Measurements from ENCODE around the gene NR3C1. TPM values are rescaled to one million over a fixed set of nuclear protein-coding genes. Genes with fewer than 3 reads are reported as not detected.

NR3C1 gene
- total and polyA plus RNA-seq, 7 experiments from 2014 or later, result 68.0 to 140 (median 100.0) TPM

GRCh38 chr5:143238620-143239019, 164.9 kb downstream of the NR3C1 start:
- Mint-ChIP-seq H3K4me3 (no peak overlapping the region), H3K36me3 (peaks cover 0 to 9% (median 0%) of the 10 kb centered on the region in 5 donors), H3K4me1 (peaks cover 0 to 3% (median 0%) of the 10 kb centered on the region in 7 donors), H3K9me3 (peaks cover 0 to 5% (median 0%) of the 10 kb centered on the region in 11 donors), H3K27me3 (peaks cover 0 to 5% (median 0%) of the 10 kb centered on the region in 5 donors), H3K27ac (no peak overlapping the region)
- intact Hi-C loops (cut with micrococcal nuclease), result no loop called here
- Histone ChIP-seq H3K4me3 (ENCODE audit: low read length) (no peak overlapping the region), H3K9me3 (ENCODE audit: control insufficient read depth in 2 of 3, low read length in 3 of 3) (no peaks in the 10 kb centered on the region), H3K27me3 (ENCODE audit: control insufficient read depth in 2 of 2, insufficient read depth in 2 of 2, low read length in 2 of 2) (no peaks in the 10 kb centered on the region), H3K4me1 (ENCODE audit: control insufficient read depth in 2 of 2, insufficient read depth in 2 of 2, low read length in 2 of 2) (no peaks in the 10 kb centered on the region), H3K36me3 (ENCODE audit: control insufficient read depth in 2 of 3, insufficient read depth in 3 of 3, low read length in 3 of 3) (no peaks in the 10 kb centered on the region), H3K27ac (ENCODE audit: low read depth, low read length) (no peak overlapping the region)
- ATAC-seq (no peak), DNase-seq (no peak)
- POLR2A ChIA-PET, result no interaction called here
- CTCF ChIA-PET, result no interaction called here

GRCh38 chr5:143237664-143238063, 165.8 kb downstream of the NR3C1 start:
- peaks cover 0 to 5% (median 0%) of the 10 kb centered on the region in 11 donors for H3K9me3 Mint-ChIP-seq
- no peaks in the 10 kb centered on the region for H3K4me1 ChIP-seq (ENCODE audit: control insufficient read depth in 2 of 2, insufficient read depth in 2 of 2, low read length in 2 of 2)
- no peak overlapping the region for H3K4me3 ChIP-seq (ENCODE audit: low read length)
- no peaks in the 10 kb centered on the region for H3K36me3 ChIP-seq (ENCODE audit: control insufficient read depth in 2 of 3, insufficient read depth in 3 of 3, low read length in 3 of 3)
- intact Hi-C loops (cut with micrococcal nuclease), result no loop called here
- no peak for DNase-seq
- ChIA-PET POLR2A (no interaction called here), CTCF (no interaction called here)
- peaks cover 0 to 3% (median 0%) of the 10 kb centered on the region in 7 donors for H3K4me1 Mint-ChIP-seq
- ATAC-seq, result no peak
- no peak overlapping the region for H3K27ac Mint-ChIP-seq
- H3K27me3 ChIP-seq (ENCODE audit: control insufficient read depth in 2 of 2, insufficient read depth in 2 of 2, low read length in 2 of 2), result no peaks in the 10 kb centered on the region
- H3K27me3 Mint-ChIP-seq, result peaks cover 0 to 5% (median 0%) of the 10 kb centered on the region in 5 donors
- H3K36me3 Mint-ChIP-seq, result peaks cover 0 to 9% (median 0%) of the 10 kb centered on the region in 5 donors
- H3K4me3 Mint-ChIP-seq, result no peak overlapping the region
- H3K27ac ChIP-seq (ENCODE audit: low read depth, low read length), result no peak overlapping the region
- H3K9me3 ChIP-seq (ENCODE audit: control insufficient read depth in 2 of 3, low read length in 3 of 3), result no peaks in the 10 kb centered on the region

- no peaks in the 10 kb centered on the region for H3K4me1 ChIP-seq (ENCODE audit: control insufficient read depth in 2 of 2, insufficient read depth in 2 of 2, low read length in 2 of 2)
- CTCF ChIA-PET, result no interaction called here
Measured at GRCh38 chr5:143236682-143237081, 166.8 kb downstream of the NR3C1 start.

GRCh38 chr5:143235423-143235822, 168.1 kb downstream of the NR3C1 start:
- Histone ChIP-seq H3K9me3 (ENCODE audit: control insufficient read depth in 2 of 3, low read length in 3 of 3) (no peaks in the 10 kb centered on the region), H3K4me1 (ENCODE audit: control insufficient read depth in 2 of 2, insufficient read depth in 2 of 2, low read length in 2 of 2) (peaks cover 2 to 5% of the 10 kb centered on the region in 2 donors), H3K27me3 (ENCODE audit: control insufficient read depth in 2 of 2, insufficient read depth in 2 of 2, low read length in 2 of 2) (no peaks in the 10 kb centered on the region), H3K36me3 (ENCODE audit: control insufficient read depth in 2 of 3, insufficient read depth in 3 of 3, low read length in 3 of 3) (no peaks in the 10 kb centered on the region), H3K4me3 (ENCODE audit: low read length) (no peak overlapping the region), H3K27ac (ENCODE audit: low read depth, low read length) (no peak overlapping the region)
- POLR2A ChIA-PET, result no interaction called here
- DNase-seq (no peak), ATAC-seq (no peak)
- intact Hi-C loops (cut with micrococcal nuclease), result no loop called here
- Mint-ChIP-seq H3K27ac (no peak overlapping the region), H3K27me3 (peaks cover 0 to 5% (median 0%) of the 10 kb centered on the region in 5 donors), H3K4me3 (no peak overlapping the region), H3K36me3 (peaks cover 0 to 11% (median 0%) of the 10 kb centered on the region in 5 donors), H3K4me1 (peaks cover 2 to 17% (median 7%) of the 10 kb centered on the region in 7 donors), H3K9me3 (peaks cover 0 to 5% (median 0%) of the 10 kb centered on the region in 11 donors)
- CTCF ChIA-PET, result interaction anchor here (0.8 kb wide), 1 partner anchor 323 kb away, joined by 3 read pairs; no protein-coding TSS in a partner anchor

More at GRCh38 chr5:143236682-143237081, 166.8 kb downstream of the NR3C1 start:
- POLR2A ChIA-PET, result no interaction called here
- no peak for DNase-seq
- H3K36me3 Mint-ChIP-seq, result peaks cover 0 to 11% (median 0%) of the 10 kb centered on the region in 5 donors
- H3K4me1 Mint-ChIP-seq, result peaks cover 0 to 7% (median 0%) of the 10 kb centered on the region in 7 donors
- H3K4me3 Mint-ChIP-seq, result no peak overlapping the region
- H3K9me3 ChIP-seq (ENCODE audit: control insufficient read depth in 2 of 3, low read length in 3 of 3), result no peaks in the 10 kb centered on the region
- no peak overlapping the region for H3K4me3 ChIP-seq (ENCODE audit: low read length)
- no peak overlapping the region for H3K27ac ChIP-seq (ENCODE audit: low read depth, low read length)
- ATAC-seq, result no peak
- intact Hi-C loops (cut with micrococcal nuclease), result no loop called here
- H3K36me3 ChIP-seq (ENCODE audit: control insufficient read depth in 2 of 3, insufficient read depth in 3 of 3, low read length in 3 of 3), result no peaks in the 10 kb centered on the region
- H3K9me3 Mint-ChIP-seq, result peaks cover 0 to 5% (median 0%) of the 10 kb centered on the region in 11 donors
- peaks cover 0 to 5% (median 0%) of the 10 kb centered on the region in 5 donors for H3K27me3 Mint-ChIP-seq
- no peaks in the 10 kb centered on the region for H3K27me3 ChIP-seq (ENCODE audit: control insufficient read depth in 2 of 2, insufficient read depth in 2 of 2, low read length in 2 of 2)
- no peak overlapping the region for H3K27ac Mint-ChIP-seq

- CTCF ChIA-PET, result interaction anchor here (0.8 kb wide), 1 partner anchor 322 kb away, joined by 3 read pairs; no protein-coding TSS in a partner anchor
- Mint-ChIP-seq H3K4me3 (no peak overlapping the region), H3K27me3 (peaks cover 0 to 5% (median 0%) of the 10 kb centered on the region in 5 donors), H3K36me3 (peaks cover 0 to 11% (median 0%) of the 10 kb centered on the region in 5 donors), H3K9me3 (peaks cover 0 to 5% (median 0%) of the 10 kb centered on the region in 11 donors), H3K4me1 (peaks cover 11 to 28% (median 18%) of the 10 kb centered on the region in 7 donors), H3K27ac (no peak overlapping the region)
- no peaks in the 10 kb centered on the region for H3K9me3 ChIP-seq (ENCODE audit: control insufficient read depth in 2 of 3, low read length in 3 of 3)
- ATAC-seq (no peak), DNase-seq (no peak)
- POLR2A ChIA-PET, result no interaction called here
- H3K4me1 ChIP-seq (ENCODE audit: control insufficient read depth in 2 of 2, insufficient read depth in 2 of 2, low read length in 2 of 2), result peaks cover 11 to 15% of the 10 kb centered on the region in 2 donors
- no peaks in the 10 kb centered on the region for H3K27me3 ChIP-seq (ENCODE audit: control insufficient read depth in 2 of 2, insufficient read depth in 2 of 2, low read length in 2 of 2)
- no peak overlapping the region for H3K4me3 ChIP-seq (ENCODE audit: low read length)
- H3K27ac ChIP-seq (ENCODE audit: low read depth, low read length), result no peak overlapping the region
- no peaks in the 10 kb centered on the region for H3K36me3 ChIP-seq (ENCODE audit: control insufficient read depth in 2 of 3, insufficient read depth in 3 of 3, low read length in 3 of 3)
- intact Hi-C loops (cut with micrococcal nuclease), result no loop called here
Measured at GRCh38 chr5:143234162-143234842, 169.2 kb downstream of the NR3C1 start.

- ATAC-seq (no peak), DNase-seq (no peak)
- no peaks in the 10 kb centered on the region for H3K36me3 ChIP-seq (ENCODE audit: control insufficient read depth in 2 of 3, insufficient read depth in 3 of 3, low read length in 3 of 3)
- Mint-ChIP-seq H3K4me1 (peaks cover 13 to 36% (median 24%) of the 10 kb centered on the region in 7 donors), H3K36me3 (peaks cover 0 to 9% (median 0%) of the 10 kb centered on the region in 5 donors), H3K27me3 (peaks cover 0 to 5% (median 0%) of the 10 kb centered on the region in 5 donors), H3K27ac (no peak overlapping the region), H3K9me3 (peaks cover 0 to 4% (median 0%) of the 10 kb centered on the region in 11 donors), H3K4me3 (no peak overlapping the region)
- H3K27ac ChIP-seq (ENCODE audit: low read depth, low read length), result no peak overlapping the region
- intact Hi-C loops (cut with micrococcal nuclease), result no loop called here
- ChIA-PET POLR2A (no interaction called here), CTCF (no interaction called here)
- H3K27me3 ChIP-seq (ENCODE audit: control insufficient read depth in 2 of 2, insufficient read depth in 2 of 2, low read length in 2 of 2), result no peaks in the 10 kb centered on the region
- peaks cover 11 to 25% of the 10 kb centered on the region in 2 donors for H3K4me1 ChIP-seq (ENCODE audit: control insufficient read depth in 2 of 2, insufficient read depth in 2 of 2, low read length in 2 of 2)
- no peak overlapping the region for H3K4me3 ChIP-seq (ENCODE audit: low read length)
- no peaks in the 10 kb centered on the region for H3K9me3 ChIP-seq (ENCODE audit: control insufficient read depth in 2 of 3, low read length in 3 of 3)
Measured at GRCh38 chr5:143233031-143233430, 170.5 kb downstream of the NR3C1 start.

Data from naive thymus-derived CD4-positive, alpha-beta T cell (primary cell).